Fibroblast of lung (primary cell): Measurements from ENCODE around the gene PSMB8. TPM values are rescaled to one million over a fixed set of nuclear protein-coding genes. Genes with fewer than 3 reads are reported as not detected.

ENCODE experiments used
- DNase-seq, 2 donors: peaks; one replicate each; pipeline versions ENCODE4 v3.0.0 to v3.0.0-alpha.2; 2010; ENCODE audit warnings: low read depth in 2 of 2
- H2AFZ ChIP-seq: 2 replicates; pipeline ENCODE4 v1.5.1; 2012; ENCODE audit warnings: low read length, control low read depth, inconsistent platforms
- H3K27ac ChIP-seq: 2 replicates; pipeline ENCODE4 v1.5.1; 2011; ENCODE audit warnings: low read length, control low read depth; ENCODE audit not compliant: insufficient read depth
- H3K27me3 ChIP-seq: 2 replicates; pipeline ENCODE4 v1.5.1; 2011; ENCODE audit warnings: mild to moderate bottlenecking, low read length; ENCODE audit not compliant: control insufficient read depth, insufficient read depth
- H3K36me3 ChIP-seq: 2 replicates; pipeline ENCODE4 v1.5.1; 2011; ENCODE audit warnings: low read length; ENCODE audit not compliant: control insufficient read depth, insufficient read depth
- H3K4me1 ChIP-seq: 2 replicates; pipeline ENCODE4 v1.5.1; 2011; ENCODE audit warnings: low read length; ENCODE audit not compliant: control insufficient read depth, insufficient read depth; ENCODE audit errors: extremely low read depth
- H3K4me2 ChIP-seq: 2 replicates; pipeline ENCODE4 v1.5.1; 2011; ENCODE audit warnings: low read length, control low read depth; ENCODE audit not compliant: insufficient read depth; ENCODE audit errors: extremely low read depth
- H3K4me3 ChIP-seq, 4 experiments: fragments of 200-600 bp in 1 of 4; sonication (generic) in 1 of 4; replicated peaks in 1 of 4; 2 replicates each; pipeline ENCODE4 v1.5.1; 2011 to 2016; ENCODE audit warnings: low read length in 4 of 4, low read depth in 3 of 4, mild to moderate bottlenecking in 3 of 4, control low read depth in 2 of 4, inconsistent platforms in 1 of 4, mixed read lengths in 1 of 4; ENCODE audit not compliant: insufficient read depth in 1 of 4; ENCODE audit errors: control extremely low read depth in 1 of 4
- H3K79me2 ChIP-seq: 2 replicates; pipeline ENCODE4 v1.5.1; 2012; ENCODE audit warnings: mild to moderate bottlenecking, low read length, inconsistent platforms; ENCODE audit not compliant: control insufficient read depth, insufficient read depth
- H3K9ac ChIP-seq: 2 replicates; pipeline ENCODE4 v1.5.1; 2011; ENCODE audit warnings: mild to moderate bottlenecking, low read length, control low read depth; ENCODE audit not compliant: insufficient read depth
- H3K9me3 ChIP-seq: 2 replicates; pipeline ENCODE4 v1.5.1; 2012; ENCODE audit warnings: low read depth, low read length; ENCODE audit not compliant: control insufficient read depth, insufficient read depth
- H4K20me1 ChIP-seq: 2 replicates; pipeline ENCODE4 v1.5.1; 2011; ENCODE audit warnings: low read length; ENCODE audit not compliant: control insufficient read depth, insufficient read depth; ENCODE audit errors: extremely low read depth
- EZH2 ChIP-seq: IDR thresholded peaks from 2 replicates; pipeline ENCODE4 v1.5.1; 2012; ENCODE audit warnings: low read length, control low read depth, mild to moderate bottlenecking; ENCODE audit errors: missing control alignments
- polyA plus RNA-seq, 2 donors: library from polyadenylated mRNA; depleted of rRNA in 1 of 2; stranded (reverse) in 1 of 2; unstranded in 1 of 2; fragments of >200 nt; gene quantifications; 2 replicates each; pipeline ENCODE4 v1.2.1, GENCODE V29; 2011 to 2012; ENCODE audit warnings: missing spikeins in 1 of 2
- total RNA-seq: library from RNA; depleted of rRNA; stranded (reverse); fragments of >200 nt; gene quantifications from 2 replicates; pipeline ENCODE4 v1.2.1, GENCODE V29; 2014
- TF ChIP-seq, protein P1 (sequence below), 2 donors: IDR thresholded peaks in 1 of 2; conservative IDR thresholded peaks in 1 of 2; 1 replicate in 1 of 2; 2 replicates in 1 of 2; pipeline ENCODE4 v1.5.1; 2011 to 2012; ENCODE audit warnings: low read length in 2 of 2, control low read depth in 1 of 2, inconsistent platforms in 1 of 2, low read depth in 1 of 2, mild to moderate bottlenecking in 1 of 2

PSMB8 gene
- total and polyA plus RNA-seq, 2 donors (not counting 1 experiment from before 2014, with no cell fraction given) = 77.3 to 80.0 TPM

GRCh38 chr6:32842690-32843089 lies 1.2 kb downstream of the PSMB8 start:
- TF ChIP-seq, protein P1, sequence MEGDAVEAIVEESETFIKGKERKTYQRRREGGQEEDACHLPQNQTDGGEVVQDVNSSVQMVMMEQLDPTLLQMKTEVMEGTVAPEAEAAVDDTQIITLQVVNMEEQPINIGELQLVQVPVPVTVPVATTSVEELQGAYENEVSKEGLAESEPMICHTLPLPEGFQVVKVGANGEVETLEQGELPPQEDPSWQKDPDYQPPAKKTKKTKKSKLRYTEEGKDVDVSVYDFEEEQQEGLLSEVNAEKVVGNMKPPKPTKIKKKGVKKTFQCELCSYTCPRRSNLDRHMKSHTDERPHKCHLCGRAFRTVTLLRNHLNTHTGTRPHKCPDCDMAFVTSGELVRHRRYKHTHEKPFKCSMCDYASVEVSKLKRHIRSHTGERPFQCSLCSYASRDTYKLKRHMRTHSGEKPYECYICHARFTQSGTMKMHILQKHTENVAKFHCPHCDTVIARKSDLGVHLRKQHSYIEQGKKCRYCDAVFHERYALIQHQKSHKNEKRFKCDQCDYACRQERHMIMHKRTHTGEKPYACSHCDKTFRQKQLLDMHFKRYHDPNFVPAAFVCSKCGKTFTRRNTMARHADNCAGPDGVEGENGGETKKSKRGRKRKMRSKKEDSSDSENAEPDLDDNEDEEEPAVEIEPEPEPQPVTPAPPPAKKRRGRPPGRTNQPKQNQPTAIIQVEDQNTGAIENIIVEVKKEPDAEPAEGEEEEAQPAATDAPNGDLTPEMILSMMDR (conservative IDR thresholded peaks at IDR 0.05 in 1 of 2, IDR thresholded peaks at IDR 0.05 in 1 of 2; ENCODE audit: low read depth in 1 of 2, low read length in 2 of 2) = no peak
- no peak for TF ChIP-seq EZH2
- no peak overlapping the region for H3K27ac ChIP-seq
- no peak overlapping the region for H2AFZ ChIP-seq
- peak overlapping the region; percentile 67 for H3K4me2 ChIP-seq
- H3K9me3 ChIP-seq = no peaks in the 10 kb centered on the region
- H4K20me1 ChIP-seq = no peaks in the 10 kb centered on the region
- H3K36me3 ChIP-seq = peaks cover 8% of the 10 kb centered on the region
- H3K4me3 ChIP-seq = peak overlapping the region in 2 of 4 experiments; percentile 94 to 96
- H3K4me1 ChIP-seq = peaks cover 3% of the 10 kb centered on the region
- H3K79me2 ChIP-seq = peaks cover 3% of the 10 kb centered on the region
- no peak for DNase-seq
- no peak overlapping the region for H3K9ac ChIP-seq
- H3K27me3 ChIP-seq = no peaks in the 10 kb centered on the region

DNA sequence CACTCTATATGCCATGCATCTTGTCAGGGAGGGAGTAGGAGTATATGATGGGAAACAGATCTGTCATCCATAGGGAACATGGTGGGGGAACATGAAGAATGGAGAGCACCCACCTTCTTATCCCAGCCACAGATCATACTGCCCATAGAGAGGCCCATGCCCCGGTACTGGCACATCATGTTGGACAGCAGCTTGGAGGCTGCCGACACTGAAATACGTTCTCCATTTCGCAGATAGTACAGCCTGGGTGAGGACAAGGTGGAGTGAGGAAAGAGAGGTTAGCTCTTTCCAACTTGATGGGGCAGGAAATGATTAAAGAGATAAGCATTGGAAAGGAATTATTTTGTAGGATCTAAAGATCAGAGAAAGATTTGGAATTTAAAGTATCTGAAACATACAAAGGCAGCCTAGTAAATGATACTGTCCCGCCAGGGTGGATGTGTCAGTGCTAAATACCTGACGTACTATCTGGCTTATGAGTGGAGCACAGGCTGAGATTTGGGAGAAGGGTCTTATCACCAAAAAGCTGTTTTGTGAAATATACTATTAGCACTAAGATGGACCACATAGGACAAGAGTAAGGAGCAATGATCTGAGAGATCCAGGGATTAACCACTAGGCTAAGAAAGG lies 1.7 kb downstream of the PSMB8 start:
- no peak overlapping the region for H3K4me2 ChIP-seq

DNA sequence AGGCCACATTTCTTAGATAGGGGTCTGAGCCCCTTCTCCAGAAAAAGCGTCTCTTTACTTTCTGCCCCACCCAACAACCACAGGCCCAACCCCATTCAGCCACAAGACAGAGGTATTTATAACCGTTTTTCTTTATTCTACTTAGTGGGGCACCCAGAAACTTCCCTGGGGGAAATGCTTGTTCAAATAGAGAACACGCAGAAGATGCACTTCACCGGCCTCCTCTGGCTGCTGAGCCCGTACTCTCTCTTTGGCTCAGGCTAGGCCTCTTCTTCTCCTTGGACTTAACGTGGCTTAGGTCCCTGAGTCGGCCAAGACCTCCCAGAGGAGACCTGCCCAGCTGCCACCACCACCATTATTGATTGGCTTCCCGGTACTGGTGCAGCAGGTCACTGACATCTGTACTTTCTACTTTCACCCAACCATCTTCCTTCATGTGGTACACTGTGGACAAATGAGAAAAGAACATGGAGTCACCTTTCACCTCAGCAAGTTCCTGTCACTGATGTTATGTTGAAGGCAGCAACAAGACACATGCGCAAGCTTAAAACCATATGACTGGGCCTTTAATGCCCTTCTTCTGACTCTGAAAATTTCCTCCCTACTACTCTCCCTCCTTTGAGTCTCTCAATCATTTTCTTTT lies 3.1 kb downstream of the PSMB8 start:
- Histone ChIP-seq H4K20me1 (no peaks in the 10 kb centered on the region), H3K36me3 (peaks cover 4% of the 10 kb centered on the region)
- TF ChIP-seq, protein P1 (conservative IDR thresholded peaks at IDR 0.05 in 1 of 2, IDR thresholded peaks at IDR 0.05 in 1 of 2; ENCODE audit: low read depth in 1 of 2, low read length in 2 of 2) = no peak
- TF ChIP-seq EZH2 = no peak

More for the DNA sequence above, 1.7 kb downstream of the PSMB8 start:
- H3K27me3 ChIP-seq = no peaks in the 10 kb centered on the region
- H3K79me2 ChIP-seq = peaks cover 6% of the 10 kb centered on the region
- no peaks in the 10 kb centered on the region for H3K9me3 ChIP-seq
- H4K20me1 ChIP-seq = no peaks in the 10 kb centered on the region
- DNase-seq = no peak
- no peak overlapping the region for H2AFZ ChIP-seq
- TF ChIP-seq, protein P1 (conservative IDR thresholded peaks at IDR 0.05 in 1 of 2, IDR thresholded peaks at IDR 0.05 in 1 of 2; ENCODE audit: low read depth in 1 of 2, low read length in 2 of 2) = no peak
- TF ChIP-seq EZH2 = no peak
- peaks cover 6% of the 10 kb centered on the region for H3K36me3 ChIP-seq
- H3K27ac ChIP-seq = no peak overlapping the region
- H3K9ac ChIP-seq = no peak overlapping the region
- H3K4me3 ChIP-seq = peak overlapping the region in 1 of 4 experiments; percentile 96
- peaks cover 3% of the 10 kb centered on the region for H3K4me1 ChIP-seq

More for the DNA sequence above, 3.1 kb downstream of the PSMB8 start:
- no peak overlapping the region for H3K4me2 ChIP-seq
- no peak overlapping the region for H3K4me3 ChIP-seq
- H2AFZ ChIP-seq = no peak overlapping the region
- H3K9ac ChIP-seq = no peak overlapping the region
- H3K4me1 ChIP-seq = peaks cover 3% of the 10 kb centered on the region
- no peaks in the 10 kb centered on the region for H3K27me3 ChIP-seq
- no peak for DNase-seq
- H3K79me2 ChIP-seq = peaks cover 6% of the 10 kb centered on the region
- H3K9me3 ChIP-seq = no peaks in the 10 kb centered on the region
- H3K27ac ChIP-seq = no peak overlapping the region
